ENCODE measurements around the gene LDB2.

DNA sequence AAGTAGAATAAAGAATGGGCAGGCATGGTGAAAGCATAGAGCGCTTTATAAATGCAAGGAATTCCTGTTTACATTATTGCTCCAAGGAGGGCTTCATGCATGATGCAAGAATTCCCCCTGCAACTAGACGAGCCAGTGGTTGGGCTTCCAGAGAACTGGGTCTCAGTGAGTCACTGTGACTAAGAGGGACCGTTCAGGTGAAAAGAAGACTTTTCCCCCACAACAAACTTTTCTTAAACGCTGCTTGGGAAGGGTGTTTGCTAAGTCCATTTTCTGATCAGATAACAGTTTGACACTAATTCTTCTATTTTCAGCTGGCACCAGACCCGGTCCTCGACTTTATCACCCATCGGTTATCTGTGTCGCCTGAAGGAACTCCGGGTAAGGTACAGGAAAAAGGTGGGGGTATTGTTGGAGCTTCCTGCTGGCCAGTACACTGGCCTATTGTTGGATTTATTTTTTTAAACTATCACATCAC lies 40.1 kb downstream of the LDB2 start:
- TF ChIP-seq, protein P1, sequence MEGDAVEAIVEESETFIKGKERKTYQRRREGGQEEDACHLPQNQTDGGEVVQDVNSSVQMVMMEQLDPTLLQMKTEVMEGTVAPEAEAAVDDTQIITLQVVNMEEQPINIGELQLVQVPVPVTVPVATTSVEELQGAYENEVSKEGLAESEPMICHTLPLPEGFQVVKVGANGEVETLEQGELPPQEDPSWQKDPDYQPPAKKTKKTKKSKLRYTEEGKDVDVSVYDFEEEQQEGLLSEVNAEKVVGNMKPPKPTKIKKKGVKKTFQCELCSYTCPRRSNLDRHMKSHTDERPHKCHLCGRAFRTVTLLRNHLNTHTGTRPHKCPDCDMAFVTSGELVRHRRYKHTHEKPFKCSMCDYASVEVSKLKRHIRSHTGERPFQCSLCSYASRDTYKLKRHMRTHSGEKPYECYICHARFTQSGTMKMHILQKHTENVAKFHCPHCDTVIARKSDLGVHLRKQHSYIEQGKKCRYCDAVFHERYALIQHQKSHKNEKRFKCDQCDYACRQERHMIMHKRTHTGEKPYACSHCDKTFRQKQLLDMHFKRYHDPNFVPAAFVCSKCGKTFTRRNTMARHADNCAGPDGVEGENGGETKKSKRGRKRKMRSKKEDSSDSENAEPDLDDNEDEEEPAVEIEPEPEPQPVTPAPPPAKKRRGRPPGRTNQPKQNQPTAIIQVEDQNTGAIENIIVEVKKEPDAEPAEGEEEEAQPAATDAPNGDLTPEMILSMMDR (conservative IDR thresholded peaks at IDR 0.05 in 1 of 2, IDR thresholded peaks at IDR 0.05 in 1 of 2; ENCODE audit: low read depth in 1 of 2, low read length in 2 of 2), result no peak
- no peak for TF ChIP-seq EZH2 (IDR thresholded peaks at IDR 0.05; ENCODE audit: low read length, missing control alignments)
